NT2/D1 (cell line): ENCODE data around the gene OR52B4.

Source experiments
- SUZ12 ChIP-seq: IDR thresholded peaks from 2 replicates; pipeline ENCODE4 v1.6.1; 2011; ENCODE audit not compliant: insufficient read length, insufficient read depth; ENCODE audit errors: extremely low read depth
- YY1 ChIP-seq: IDR thresholded peaks from 2 replicates; pipeline ENCODE4 v1.6.1; 2011; ENCODE audit not compliant: insufficient read length, insufficient read depth
- ZNF274 ChIP-seq: IDR thresholded peaks from 2 replicates; pipeline ENCODE4 v1.6.1; 2011; ENCODE audit warnings: mild to moderate bottlenecking, low read depth, low read length

- no peak for TF ChIP-seq YY1
- TF ChIP-seq ZNF274: no peak
- TF ChIP-seq SUZ12: no peak
Measured at GRCh38 chr11:4385978-4386740, 18.0 kb upstream of the OR52B4 start.
